HepG2 (cell line): Measurements from ENCODE around the gene GDI1.

ENCODE experiments used
- BHLHE40 ChIP-seq: IDR thresholded peaks from 2 replicates; pipeline ENCODE4 v1.6.1; 2011; ENCODE audit warnings: low read length, improper control_type of control experiment
- CTCF ChIP-seq: sonication (generic); formaldehyde crosslinking; IDR thresholded peaks from 2 replicates; pipeline ENCODE4 v1.5.0; 2020; ENCODE audit warnings: mild to moderate bottlenecking, missing genetic modification reagents, moderate library complexity
- EHMT2 ChIP-seq: fragments of 200-600 bp; sonication (generic); IDR thresholded peaks from 2 replicates; pipeline ENCODE4 v1.7.0; 2017; ENCODE audit warnings: antibody characterized with exemption, low read depth, low read length, borderline replicate concordance
- NCOA2 ChIP-seq: sonication (generic); formaldehyde crosslinking; IDR thresholded peaks from 2 replicates; pipeline ENCODE4 v1.8.0; 2022; ENCODE audit warnings: inconsistent platforms
- POLR2A ChIP-seq, 2 experiments: IDR thresholded peaks; 2 replicates each; pipeline ENCODE4 v1.6.1; 2011; ENCODE audit warnings: low read depth in 2 of 2, low read length in 2 of 2, mild to moderate bottlenecking in 1 of 2, moderate library complexity in 1 of 2; ENCODE audit not compliant: insufficient read depth in 1 of 2
- SMAD3 ChIP-seq: sonication (generic); formaldehyde crosslinking; IDR thresholded peaks from 2 replicates; pipeline ENCODE4 v1.4.0; 2020; ENCODE audit warnings: missing genetic modification reagents
- ZNF34 ChIP-seq: sonication (generic); formaldehyde crosslinking; IDR thresholded peaks from 2 replicates; pipeline ENCODE4 v1.4.0; 2020; ENCODE audit warnings: mild to moderate bottlenecking, missing genetic modification reagents, borderline replicate concordance

DNA sequence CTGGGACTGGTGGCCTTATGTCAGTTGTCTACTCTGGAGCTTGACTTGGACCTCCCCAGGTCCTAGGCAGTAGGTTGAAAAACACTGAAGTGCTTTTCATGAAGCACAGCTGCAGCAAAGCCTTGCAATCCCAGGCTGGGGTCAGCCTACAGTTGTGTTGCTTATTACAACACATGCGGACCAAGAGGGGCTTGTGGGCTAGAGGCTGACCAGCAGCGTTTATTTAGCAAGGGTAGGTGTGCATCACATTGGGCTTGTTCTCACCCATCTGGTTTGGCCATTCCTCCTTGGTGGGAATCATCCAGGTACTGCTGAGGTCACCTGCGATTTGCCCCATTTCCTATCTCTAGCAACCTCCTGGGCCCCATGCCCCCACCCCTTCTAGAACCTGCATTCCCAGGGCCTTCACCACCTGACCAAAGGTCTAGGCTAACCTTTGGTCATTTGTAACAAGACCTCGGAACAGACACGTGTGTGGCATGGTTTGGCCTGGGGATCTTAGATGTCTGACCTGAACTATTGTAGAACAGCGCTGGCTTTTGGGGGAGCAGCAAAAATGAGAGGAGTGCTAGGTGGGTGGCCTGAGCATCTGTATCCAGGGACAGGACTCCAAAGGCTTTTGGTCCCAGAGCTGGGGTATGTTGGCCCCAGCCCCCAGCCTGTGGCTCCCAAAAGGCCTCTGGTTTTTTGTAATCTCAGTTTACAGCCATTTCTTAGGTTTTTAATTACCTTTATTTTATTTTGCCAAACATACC is 35.7 kb upstream of the GDI1 start:
- TF ChIP-seq CTCF (CRISPR knock-in tag), result no peak
- TF ChIP-seq ZNF34 (CRISPR knock-in tag), result no peak
- peak in 1 of 2 experiments; percentile 92; a peak in 2 of 4 replicates for TF ChIP-seq POLR2A (IDR thresholded peaks at IDR 0.05; ENCODE audit: insufficient read depth in 1 of 2, low read depth in 2 of 2, low read length in 2 of 2)
- peak; percentile 65 for TF ChIP-seq BHLHE40
- TF ChIP-seq NCOA2 (CRISPR knock-in tag), result peak; percentile 16; the same call in 1 of the 2 replicates
- no peak for TF ChIP-seq EHMT2
- TF ChIP-seq SMAD3 (CRISPR knock-in tag), result no peak; the same call in 1 of the 2 replicates
